OCI-LY7 (cell line): ENCODE data around the gene FAM180B.

Source experiments
- EZH2phosphoT487 ChIP-seq: fragments of 200-600 bp; sonication (generic); IDR thresholded peaks from 2 replicates; pipeline ENCODE4 v1.6.1; 2018; ENCODE audit warnings: low read depth, borderline replicate concordance, mild to moderate bottlenecking, mixed run types, antibody characterized with exemption, low read length, moderate library complexity, mixed read lengths
- TF ChIP-seq, protein P1 (sequence below): fragments of 200-600 bp; sonication (generic); conservative IDR thresholded peaks from 2 replicates; pipeline ENCODE4 v1.5.1; 2014; ENCODE audit warnings: mild to moderate bottlenecking, antibody characterized with exemption, low read length, moderate library complexity, mixed read lengths

DNA sequence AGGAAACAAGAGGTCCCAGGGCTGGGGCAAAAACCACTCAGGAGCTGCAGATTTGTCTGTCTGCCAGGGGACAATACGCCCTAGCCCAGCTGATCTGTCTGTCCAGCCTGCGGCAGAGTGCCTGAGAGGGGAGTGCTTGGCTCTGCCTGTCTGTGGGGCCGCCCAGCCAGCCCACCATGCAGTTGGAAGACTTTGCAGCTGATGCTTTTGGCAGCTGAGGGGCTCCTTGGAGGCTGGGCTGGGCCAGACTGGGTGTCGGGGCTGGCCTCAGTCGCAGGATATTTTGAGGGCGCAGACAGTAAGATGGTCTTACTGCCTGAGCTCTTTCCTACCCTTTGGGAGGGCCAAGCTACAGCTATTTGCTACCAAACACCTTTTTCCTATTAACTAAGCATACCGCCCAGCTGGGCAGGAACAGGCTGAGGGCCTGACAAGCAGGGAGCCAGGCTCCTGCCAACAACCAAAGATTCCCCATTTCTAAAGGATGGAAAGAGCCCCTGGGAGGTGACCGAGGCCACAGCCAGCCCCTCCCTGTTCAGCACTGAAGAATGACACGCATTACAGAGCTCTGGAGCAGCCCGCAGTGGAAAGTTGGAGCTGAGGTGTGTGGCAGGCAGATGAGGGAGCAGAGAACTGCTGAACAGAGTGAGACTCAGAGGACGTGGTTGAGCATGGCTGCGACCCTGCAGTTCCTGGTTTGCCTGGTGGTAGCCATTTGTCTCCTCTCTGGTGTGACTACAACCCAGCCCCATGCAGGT, at the start of gene FAM180B:
- TF ChIP-seq, protein P1, sequence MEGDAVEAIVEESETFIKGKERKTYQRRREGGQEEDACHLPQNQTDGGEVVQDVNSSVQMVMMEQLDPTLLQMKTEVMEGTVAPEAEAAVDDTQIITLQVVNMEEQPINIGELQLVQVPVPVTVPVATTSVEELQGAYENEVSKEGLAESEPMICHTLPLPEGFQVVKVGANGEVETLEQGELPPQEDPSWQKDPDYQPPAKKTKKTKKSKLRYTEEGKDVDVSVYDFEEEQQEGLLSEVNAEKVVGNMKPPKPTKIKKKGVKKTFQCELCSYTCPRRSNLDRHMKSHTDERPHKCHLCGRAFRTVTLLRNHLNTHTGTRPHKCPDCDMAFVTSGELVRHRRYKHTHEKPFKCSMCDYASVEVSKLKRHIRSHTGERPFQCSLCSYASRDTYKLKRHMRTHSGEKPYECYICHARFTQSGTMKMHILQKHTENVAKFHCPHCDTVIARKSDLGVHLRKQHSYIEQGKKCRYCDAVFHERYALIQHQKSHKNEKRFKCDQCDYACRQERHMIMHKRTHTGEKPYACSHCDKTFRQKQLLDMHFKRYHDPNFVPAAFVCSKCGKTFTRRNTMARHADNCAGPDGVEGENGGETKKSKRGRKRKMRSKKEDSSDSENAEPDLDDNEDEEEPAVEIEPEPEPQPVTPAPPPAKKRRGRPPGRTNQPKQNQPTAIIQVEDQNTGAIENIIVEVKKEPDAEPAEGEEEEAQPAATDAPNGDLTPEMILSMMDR, result no peak
- no peak for TF ChIP-seq EZH2phosphoT487
